ENCODE measurements around the gene IL27RA.

The IL27RA gene

DNA sequence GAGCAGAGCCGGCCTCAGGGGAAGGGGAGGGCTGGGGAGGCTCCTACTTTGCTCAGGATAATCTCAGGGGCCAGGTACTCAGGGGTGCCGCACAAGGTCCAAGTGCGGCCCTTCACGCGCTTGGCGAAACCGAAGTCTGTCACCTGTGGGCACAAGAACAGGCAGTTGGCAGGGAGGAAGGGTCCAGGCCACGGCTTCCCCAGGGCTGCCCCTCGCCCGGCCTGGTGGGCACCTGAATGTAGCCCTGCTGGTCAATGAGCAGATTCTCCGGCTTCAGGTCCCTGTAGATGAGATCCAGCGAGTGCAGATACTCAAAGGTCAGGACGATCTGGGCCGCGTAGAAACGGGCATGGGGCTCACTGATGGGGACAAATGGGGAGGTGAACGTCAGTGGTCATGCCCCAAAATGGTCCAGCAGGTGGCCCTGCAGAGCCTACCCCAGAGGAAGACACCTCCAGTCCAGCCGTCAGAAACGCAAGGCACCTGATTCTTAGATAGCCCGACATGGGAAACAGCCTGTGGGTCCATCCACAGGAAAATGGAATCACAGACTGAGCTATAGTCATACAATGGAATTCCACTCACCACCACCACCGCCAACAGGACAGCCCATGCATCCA lies 66.1 kb downstream of the IL27RA start:
- Histone ChIP-seq H3K9me3 (ENCODE audit: low read length) (peaks cover 7% of the 10 kb centered on the region), H3F3A (ENCODE audit: insufficient read depth, low read length) (no peaks in the 10 kb centered on the region), H3K36me3 (ENCODE audit: insufficient read depth, low read length) (peaks cover 44% of the 10 kb centered on the region), H3K79me2 (ENCODE audit: insufficient read depth, low read length) (no peaks in the 10 kb centered on the region), H3K4me2 (ENCODE audit: low read length) (no peak overlapping the region), H3K27me3 (ENCODE audit: insufficient read depth, low read length) (no peaks in the 10 kb centered on the region), H3K4me1 (ENCODE audit: insufficient read depth, low read length, severe bottlenecking) (no peaks in the 10 kb centered on the region), H4K20me1 (ENCODE audit: insufficient read depth, low read length) (no peaks in the 10 kb centered on the region), H3K4me3 (ENCODE audit: low read depth, low read length, poor library complexity, severe bottlenecking) (no peak overlapping the region), H2AFZ (ENCODE audit: low read length) (no peak overlapping the region), H3K9ac (ENCODE audit: low read length) (no peak overlapping the region), H3K27ac (ENCODE audit: low read depth, low read length, poor library complexity, severe bottlenecking) (no peak overlapping the region), H3K9me2 (ENCODE audit: low read depth, low read length) (no peaks in the 10 kb centered on the region)
- TF ChIP-seq, protein P1, sequence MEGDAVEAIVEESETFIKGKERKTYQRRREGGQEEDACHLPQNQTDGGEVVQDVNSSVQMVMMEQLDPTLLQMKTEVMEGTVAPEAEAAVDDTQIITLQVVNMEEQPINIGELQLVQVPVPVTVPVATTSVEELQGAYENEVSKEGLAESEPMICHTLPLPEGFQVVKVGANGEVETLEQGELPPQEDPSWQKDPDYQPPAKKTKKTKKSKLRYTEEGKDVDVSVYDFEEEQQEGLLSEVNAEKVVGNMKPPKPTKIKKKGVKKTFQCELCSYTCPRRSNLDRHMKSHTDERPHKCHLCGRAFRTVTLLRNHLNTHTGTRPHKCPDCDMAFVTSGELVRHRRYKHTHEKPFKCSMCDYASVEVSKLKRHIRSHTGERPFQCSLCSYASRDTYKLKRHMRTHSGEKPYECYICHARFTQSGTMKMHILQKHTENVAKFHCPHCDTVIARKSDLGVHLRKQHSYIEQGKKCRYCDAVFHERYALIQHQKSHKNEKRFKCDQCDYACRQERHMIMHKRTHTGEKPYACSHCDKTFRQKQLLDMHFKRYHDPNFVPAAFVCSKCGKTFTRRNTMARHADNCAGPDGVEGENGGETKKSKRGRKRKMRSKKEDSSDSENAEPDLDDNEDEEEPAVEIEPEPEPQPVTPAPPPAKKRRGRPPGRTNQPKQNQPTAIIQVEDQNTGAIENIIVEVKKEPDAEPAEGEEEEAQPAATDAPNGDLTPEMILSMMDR (IDR thresholded peaks at IDR 0.05; ENCODE audit: low read length): no peak
- TF ChIP-seq EZH2 (IDR thresholded peaks at IDR 0.05; ENCODE audit: borderline replicate concordance, low read length): no peak

DNA sequence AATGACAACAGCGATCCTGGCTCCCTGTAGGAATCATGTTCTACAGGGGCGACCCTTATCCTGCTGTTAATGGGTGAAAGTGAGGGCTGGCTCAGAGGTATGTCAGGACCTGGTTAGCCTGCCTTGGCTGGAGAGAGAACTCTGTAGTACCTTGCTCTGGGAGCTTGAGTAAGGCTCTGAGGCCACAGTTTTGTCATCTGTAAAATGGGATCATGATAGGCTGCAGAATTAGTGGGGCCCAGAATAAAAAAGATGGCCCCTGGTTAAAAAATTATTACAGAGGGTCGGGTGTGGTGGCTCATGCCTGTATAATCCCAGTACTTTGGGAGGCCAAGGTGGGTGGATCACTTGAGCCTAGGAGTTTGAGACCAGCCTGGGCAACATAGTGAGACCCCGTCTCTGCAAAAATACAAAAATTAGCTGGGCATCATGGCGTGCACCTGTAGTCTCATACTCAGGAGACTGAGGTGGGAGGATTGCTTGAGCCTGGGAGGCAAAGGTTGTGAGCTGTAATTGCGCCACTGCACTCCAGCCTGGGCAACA lies 69.5 kb downstream of the IL27RA start:
- Histone ChIP-seq H3K27me3 (ENCODE audit: insufficient read depth, low read length) (no peaks in the 10 kb centered on the region), H2AFZ (ENCODE audit: low read length) (no peak overlapping the region), H3K9me3 (ENCODE audit: low read length) (no peaks in the 10 kb centered on the region), H3K9me2 (ENCODE audit: low read depth, low read length) (no peaks in the 10 kb centered on the region), H4K20me1 (ENCODE audit: insufficient read depth, low read length) (no peaks in the 10 kb centered on the region), H3K9ac (ENCODE audit: low read length) (no peak overlapping the region), H3K27ac (ENCODE audit: low read depth, low read length, poor library complexity, severe bottlenecking) (no peak overlapping the region), H3K36me3 (ENCODE audit: insufficient read depth, low read length) (peaks cover 57% of the 10 kb centered on the region), H3K4me1 (ENCODE audit: insufficient read depth, low read length, severe bottlenecking) (no peaks in the 10 kb centered on the region), H3F3A (ENCODE audit: insufficient read depth, low read length) (no peaks in the 10 kb centered on the region), H3K4me2 (ENCODE audit: low read length) (no peak overlapping the region), H3K4me3 (ENCODE audit: low read depth, low read length, poor library complexity, severe bottlenecking) (no peak overlapping the region), H3K79me2 (ENCODE audit: insufficient read depth, low read length) (no peaks in the 10 kb centered on the region)
- no peak for TF ChIP-seq EZH2 (IDR thresholded peaks at IDR 0.05; ENCODE audit: borderline replicate concordance, low read length)
- TF ChIP-seq, protein P1 (IDR thresholded peaks at IDR 0.05; ENCODE audit: low read length): no peak

DNA sequence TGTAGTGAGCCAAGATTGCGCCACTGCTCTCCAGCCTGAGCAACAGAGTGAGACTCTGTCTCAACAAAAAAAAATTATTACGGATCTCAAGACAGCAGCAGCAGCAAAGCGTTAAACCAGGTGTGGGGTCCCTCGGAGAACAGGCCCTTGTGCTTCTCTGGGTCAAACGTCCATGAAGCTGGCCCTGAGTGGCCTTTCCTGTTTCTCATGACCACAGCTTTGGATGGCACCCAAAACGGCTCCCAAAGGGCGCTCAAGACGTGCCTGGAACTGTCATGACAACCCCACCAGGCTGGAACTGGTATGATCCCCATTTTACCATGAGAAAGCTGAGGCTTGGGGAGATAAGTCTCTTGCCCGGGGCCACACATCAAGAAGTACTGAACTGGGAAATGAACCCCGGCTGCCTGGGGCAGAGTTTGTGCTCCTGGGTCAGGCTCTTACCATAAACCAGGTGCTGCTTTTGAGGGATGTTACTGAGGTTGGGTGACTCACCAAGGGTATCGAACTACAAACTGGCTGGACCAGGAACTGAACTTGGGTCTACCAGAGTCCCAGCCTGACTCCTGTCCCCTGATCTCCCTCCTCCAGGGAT lies 70.6 kb downstream of the IL27RA start:
- no peak overlapping the region for H3K4me2 ChIP-seq (ENCODE audit: low read length)
- H2AFZ ChIP-seq (ENCODE audit: low read length): no peak overlapping the region
- H3K4me1 ChIP-seq (ENCODE audit: insufficient read depth, low read length, severe bottlenecking): no peaks in the 10 kb centered on the region
- no peaks in the 10 kb centered on the region for H3K79me2 ChIP-seq (ENCODE audit: insufficient read depth, low read length)
- H3K9me3 ChIP-seq (ENCODE audit: low read length): no peaks in the 10 kb centered on the region
- H3K9me2 ChIP-seq (ENCODE audit: low read depth, low read length): no peaks in the 10 kb centered on the region
- H3K36me3 ChIP-seq (ENCODE audit: insufficient read depth, low read length): peaks cover 51% of the 10 kb centered on the region
- no peak for TF ChIP-seq EZH2 (IDR thresholded peaks at IDR 0.05; ENCODE audit: borderline replicate concordance, low read length)
- TF ChIP-seq, protein P1 (IDR thresholded peaks at IDR 0.05; ENCODE audit: low read length): no peak
- H3F3A ChIP-seq (ENCODE audit: insufficient read depth, low read length): no peaks in the 10 kb centered on the region
- no peaks in the 10 kb centered on the region for H4K20me1 ChIP-seq (ENCODE audit: insufficient read depth, low read length)
- no peaks in the 10 kb centered on the region for H3K27me3 ChIP-seq (ENCODE audit: insufficient read depth, low read length)
- H3K4me3 ChIP-seq (ENCODE audit: low read depth, low read length, poor library complexity, severe bottlenecking): no peak overlapping the region
- no peak overlapping the region for H3K27ac ChIP-seq (ENCODE audit: low read depth, low read length, poor library complexity, severe bottlenecking)
- H3K9ac ChIP-seq (ENCODE audit: low read length): no peak overlapping the region
